ENCODE data around the gene IL11RA.

The IL11RA gene

DNA sequence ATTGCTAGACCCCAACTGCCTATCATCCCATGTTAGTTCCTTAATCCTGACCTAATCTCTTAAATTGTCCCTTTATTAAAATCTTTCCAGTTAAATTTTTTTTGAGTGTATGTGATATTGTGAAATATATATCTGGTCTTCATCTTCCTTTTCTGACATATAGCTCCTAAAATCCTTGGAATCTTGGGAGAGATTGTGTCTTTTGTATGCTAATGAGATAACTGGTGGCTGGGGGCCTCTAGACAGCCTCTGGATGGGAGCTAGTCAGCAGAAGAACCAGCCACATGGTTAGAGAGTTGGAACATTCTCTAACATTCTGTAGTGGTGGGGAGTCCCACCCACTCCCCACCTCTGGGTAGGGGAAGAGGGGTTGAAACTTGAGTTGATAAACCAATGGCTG is 42.8 kb downstream of the IL11RA start:
- TF ChIP-seq SIN3A (IDR thresholded peaks at IDR 0.05; ENCODE audit: borderline replicate concordance, insufficient read depth, low read length) (no peak), TAF1 (IDR thresholded peaks at IDR 0.05; ENCODE audit: borderline replicate concordance, insufficient read depth, low read length) (no peak), FOXP2 (optimal IDR thresholded peaks at IDR 0.05; ENCODE audit: borderline replicate concordance, extremely low read depth, extremely low read length, insufficient read depth) (no peak), POLR2AphosphoS5 (IDR thresholded peaks at IDR 0.05; ENCODE audit: low read depth, low read length) (no peak)
- TF ChIP-seq, protein P1, sequence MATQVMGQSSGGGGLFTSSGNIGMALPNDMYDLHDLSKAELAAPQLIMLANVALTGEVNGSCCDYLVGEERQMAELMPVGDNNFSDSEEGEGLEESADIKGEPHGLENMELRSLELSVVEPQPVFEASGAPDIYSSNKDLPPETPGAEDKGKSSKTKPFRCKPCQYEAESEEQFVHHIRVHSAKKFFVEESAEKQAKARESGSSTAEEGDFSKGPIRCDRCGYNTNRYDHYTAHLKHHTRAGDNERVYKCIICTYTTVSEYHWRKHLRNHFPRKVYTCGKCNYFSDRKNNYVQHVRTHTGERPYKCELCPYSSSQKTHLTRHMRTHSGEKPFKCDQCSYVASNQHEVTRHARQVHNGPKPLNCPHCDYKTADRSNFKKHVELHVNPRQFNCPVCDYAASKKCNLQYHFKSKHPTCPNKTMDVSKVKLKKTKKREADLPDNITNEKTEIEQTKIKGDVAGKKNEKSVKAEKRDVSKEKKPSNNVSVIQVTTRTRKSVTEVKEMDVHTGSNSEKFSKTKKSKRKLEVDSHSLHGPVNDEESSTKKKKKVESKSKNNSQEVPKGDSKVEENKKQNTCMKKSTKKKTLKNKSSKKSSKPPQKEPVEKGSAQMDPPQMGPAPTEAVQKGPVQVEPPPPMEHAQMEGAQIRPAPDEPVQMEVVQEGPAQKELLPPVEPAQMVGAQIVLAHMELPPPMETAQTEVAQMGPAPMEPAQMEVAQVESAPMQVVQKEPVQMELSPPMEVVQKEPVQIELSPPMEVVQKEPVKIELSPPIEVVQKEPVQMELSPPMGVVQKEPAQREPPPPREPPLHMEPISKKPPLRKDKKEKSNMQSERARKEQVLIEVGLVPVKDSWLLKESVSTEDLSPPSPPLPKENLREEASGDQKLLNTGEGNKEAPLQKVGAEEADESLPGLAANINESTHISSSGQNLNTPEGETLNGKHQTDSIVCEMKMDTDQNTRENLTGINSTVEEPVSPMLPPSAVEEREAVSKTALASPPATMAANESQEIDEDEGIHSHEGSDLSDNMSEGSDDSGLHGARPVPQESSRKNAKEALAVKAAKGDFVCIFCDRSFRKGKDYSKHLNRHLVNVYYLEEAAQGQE (IDR thresholded peaks at IDR 0.05; ENCODE audit: insufficient read depth in 1 of 2, low read depth in 2 of 2, low read length in 2 of 2), result no peak

DNA sequence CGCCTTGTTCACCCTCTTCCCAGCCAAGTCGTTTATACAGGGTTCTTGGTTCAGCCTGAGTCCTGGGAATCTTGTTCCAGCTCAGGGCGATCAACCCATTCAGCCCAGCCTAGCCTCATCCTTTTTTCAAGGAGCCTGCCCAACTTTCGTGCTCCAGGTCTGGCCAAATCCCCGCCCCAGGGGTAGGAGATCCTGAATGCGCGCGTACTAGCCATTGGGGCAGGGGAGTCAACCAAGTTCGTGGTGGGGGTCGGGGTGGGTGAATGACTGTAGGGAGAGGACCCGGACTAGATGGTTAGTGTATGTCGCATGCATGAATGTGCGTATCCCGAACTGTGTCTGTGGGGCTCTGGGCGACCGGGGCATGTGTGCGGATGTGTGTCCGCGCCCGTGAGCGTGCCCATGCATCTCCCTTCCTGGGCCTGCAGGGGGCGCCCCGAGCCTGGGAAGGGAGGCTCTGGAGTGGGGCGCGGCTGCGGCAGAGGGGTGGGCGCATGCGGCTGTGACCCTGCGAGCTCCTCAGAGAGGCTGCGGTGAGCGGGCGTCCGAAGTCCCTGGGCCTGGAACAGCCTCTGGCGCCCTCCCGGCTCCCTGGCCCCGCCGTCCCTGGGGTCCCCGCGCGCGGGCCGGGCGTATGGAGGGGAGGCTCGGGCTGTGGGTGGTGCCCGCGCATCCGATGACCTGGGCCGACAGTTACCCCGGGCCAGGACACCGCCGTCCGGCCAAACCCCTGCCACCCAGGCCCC is 49.2 kb downstream of the IL11RA start:
- TF ChIP-seq POLR2AphosphoS5 (IDR thresholded peaks at IDR 0.05; ENCODE audit: low read depth, low read length), result no peak
- no peak for TF ChIP-seq TAF1 (IDR thresholded peaks at IDR 0.05; ENCODE audit: borderline replicate concordance, insufficient read depth, low read length)
- TF ChIP-seq, protein P1 (IDR thresholded peaks at IDR 0.05; ENCODE audit: insufficient read depth in 1 of 2, low read depth in 2 of 2, low read length in 2 of 2), result no peak
- no peak for TF ChIP-seq SIN3A (IDR thresholded peaks at IDR 0.05; ENCODE audit: borderline replicate concordance, insufficient read depth, low read length)
- TF ChIP-seq FOXP2 (optimal IDR thresholded peaks at IDR 0.05; ENCODE audit: borderline replicate concordance, extremely low read depth, extremely low read length, insufficient read depth), result no peak

DNA sequence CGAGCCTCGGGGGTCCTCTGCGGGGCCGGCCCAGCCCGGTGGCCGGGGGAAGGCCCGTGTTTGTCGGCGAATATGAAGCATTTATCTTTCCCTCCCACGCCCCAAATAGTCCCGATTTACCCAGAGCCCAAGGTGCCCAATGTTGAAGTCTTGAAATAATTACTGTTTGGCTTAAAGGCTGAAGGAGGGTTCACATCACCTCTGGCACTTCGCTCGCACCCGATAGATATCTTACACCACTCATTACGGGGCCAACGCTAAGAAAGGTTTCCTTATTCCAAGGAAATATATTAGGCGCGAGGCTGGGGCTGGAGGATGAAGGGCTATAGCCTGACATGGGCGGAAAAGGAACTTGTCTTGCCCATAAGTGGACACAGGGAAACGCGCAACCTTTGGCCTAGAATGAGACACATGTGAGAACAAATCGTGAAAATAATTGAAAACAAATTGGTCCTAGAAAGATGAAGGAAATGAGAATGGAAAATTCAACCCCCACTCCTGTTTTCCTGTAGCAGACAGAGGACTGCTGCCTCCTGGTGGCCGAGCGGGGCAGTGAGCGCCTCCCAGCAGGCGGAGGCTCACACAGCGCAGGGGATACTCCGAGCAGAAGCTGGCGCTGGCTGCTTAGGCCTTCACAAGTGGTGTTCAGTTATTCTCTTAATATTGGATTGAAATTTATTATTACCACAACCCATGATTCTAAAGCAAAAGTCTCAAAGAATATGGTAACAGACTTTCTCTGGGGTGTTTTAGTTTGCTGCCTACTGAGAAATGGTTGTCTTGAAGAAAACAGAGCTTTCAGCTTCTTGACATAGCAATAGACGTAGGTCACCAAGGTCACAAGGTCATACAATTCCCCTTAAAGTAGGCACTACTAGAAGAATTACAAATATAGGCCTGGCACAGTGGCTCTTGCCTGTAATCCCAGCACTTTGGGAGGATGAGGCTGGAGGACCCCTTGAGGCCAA is 50.1 kb downstream of the IL11RA start:
- TF ChIP-seq SIN3A (IDR thresholded peaks at IDR 0.05; ENCODE audit: borderline replicate concordance, insufficient read depth, low read length) (no peak), TAF1 (IDR thresholded peaks at IDR 0.05; ENCODE audit: borderline replicate concordance, insufficient read depth, low read length) (no peak), FOXP2 (optimal IDR thresholded peaks at IDR 0.05; ENCODE audit: borderline replicate concordance, extremely low read depth, extremely low read length, insufficient read depth) (peak; percentile 32)
- TF ChIP-seq, protein P1 (IDR thresholded peaks at IDR 0.05; ENCODE audit: insufficient read depth in 1 of 2, low read depth in 2 of 2, low read length in 2 of 2), result no peak

DNA sequence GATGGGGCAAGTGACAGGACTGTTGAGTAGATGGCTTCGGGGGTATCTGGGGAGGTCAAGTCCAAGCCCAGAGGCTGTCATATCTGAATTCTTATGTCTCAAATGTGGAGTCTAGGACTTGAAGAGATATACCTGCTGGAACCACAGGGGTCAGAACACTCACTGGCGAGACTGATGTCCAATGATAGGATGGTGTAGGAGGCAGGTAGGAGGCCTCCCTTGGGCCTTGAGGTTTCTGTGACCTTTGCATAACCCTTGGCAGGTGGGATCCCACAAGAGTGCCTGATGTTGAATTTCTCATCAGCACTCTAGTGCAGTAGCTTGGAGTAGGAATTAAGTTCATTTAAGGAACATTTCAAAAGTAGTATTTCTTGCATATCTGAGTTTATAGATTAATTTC is 55.1 kb downstream of the IL11RA start:
- no peak for TF ChIP-seq SIN3A (IDR thresholded peaks at IDR 0.05; ENCODE audit: borderline replicate concordance, insufficient read depth, low read length)
- TF ChIP-seq POLR2AphosphoS5 (IDR thresholded peaks at IDR 0.05; ENCODE audit: low read depth, low read length), result no peak
- no peak for TF ChIP-seq TAF1 (IDR thresholded peaks at IDR 0.05; ENCODE audit: borderline replicate concordance, insufficient read depth, low read length)
- no peak for TF ChIP-seq FOXP2 (optimal IDR thresholded peaks at IDR 0.05; ENCODE audit: borderline replicate concordance, extremely low read depth, extremely low read length, insufficient read depth)
- TF ChIP-seq, protein P1 (IDR thresholded peaks at IDR 0.05; ENCODE audit: insufficient read depth in 1 of 2, low read depth in 2 of 2, low read length in 2 of 2), result no peak
